MM.1S (cell line): Measurements from ENCODE around the gene PLCB1.
A peak's percentile ranks its signal among the peaks of the same experiment; 100 is the strongest.

Experiments used
- DNase-seq: peaks from one replicate; pipeline ENCODE4 v3.0.0-alpha.2; 2015
- H2AFZ ChIP-seq: fragments of 300-600 bp; sonication (generic); 2 replicates; pipeline ENCODE4 v1.6.0; 2016; ENCODE audit warnings: antibody characterized with exemption, low read length
- H3F3A ChIP-seq: fragments of 300-600 bp; sonication (generic); 2 replicates; pipeline ENCODE4 v1.6.1; 2016; ENCODE audit warnings: mild to moderate bottlenecking, antibody characterized with exemption, low read length, moderate library complexity, mixed read lengths; ENCODE audit not compliant: insufficient read depth
- H3K27ac ChIP-seq: fragments of 300-600 bp; sonication (generic); 2 replicates; pipeline ENCODE4 v1.5.1; 2016; ENCODE audit warnings: mild to moderate bottlenecking, low read length
- H3K27me3 ChIP-seq: fragments of 300-600 bp; sonication (generic); replicated peaks from 2 replicates; pipeline ENCODE4 v1.6.0; 2016; ENCODE audit warnings: low read length; ENCODE audit not compliant: insufficient read depth
- H3K36me3 ChIP-seq: fragments of 300-600 bp; sonication (generic); replicated peaks from 2 replicates; pipeline ENCODE4 v1.6.1; 2016; ENCODE audit warnings: mild to moderate bottlenecking, low read length, mixed read lengths; ENCODE audit not compliant: insufficient read depth
- H3K4me1 ChIP-seq: fragments of 300-600 bp; sonication (generic); 2 replicates; pipeline ENCODE4 v1.6.1; 2016; ENCODE audit warnings: low read length, mixed read lengths
- H3K4me2 ChIP-seq: fragments of 300-600 bp; sonication (generic); 2 replicates; pipeline ENCODE4 v1.6.0; 2016; ENCODE audit warnings: low read depth, low read length
- H3K4me3 ChIP-seq: fragments of 300-600 bp; sonication (generic); 2 replicates; pipeline ENCODE4 v1.5.1; 2016; ENCODE audit warnings: low read length, mixed read lengths
- H3K79me2 ChIP-seq: fragments of 300-600 bp; sonication (generic); 2 replicates; pipeline ENCODE4 v1.6.1; 2016; ENCODE audit warnings: mixed run types, low read length, mixed read lengths
- H3K9ac ChIP-seq: fragments of 300-600 bp; sonication (generic); 2 replicates; pipeline ENCODE4 v1.6.1; 2016; ENCODE audit warnings: low read length, mixed read lengths
- H3K9me2 ChIP-seq: fragments of 300-600 bp; sonication (generic); replicated peaks from 2 replicates; pipeline ENCODE4 v1.6.1; 2016; ENCODE audit warnings: mild to moderate bottlenecking, low read length, mixed read lengths; ENCODE audit not compliant: insufficient read depth
- H3K9me3 ChIP-seq: fragments of 300-600 bp; sonication (generic); replicated peaks from 2 replicates; pipeline ENCODE4 v1.6.1; 2016; ENCODE audit warnings: mild to moderate bottlenecking, low read length, mixed read lengths; ENCODE audit not compliant: insufficient read depth
- H4K20me1 ChIP-seq: fragments of 300-600 bp; sonication (generic); 2 replicates; pipeline ENCODE4 v1.6.1; 2016; ENCODE audit warnings: mild to moderate bottlenecking, low read length, moderate library complexity, mixed read lengths; ENCODE audit not compliant: insufficient read depth
- EZH2 ChIP-seq: fragments of 300-600 bp; sonication (generic); optimal IDR thresholded peaks from 2 replicates; pipeline ENCODE3; 2017; ENCODE audit warnings: low read depth, mild to moderate bottlenecking, antibody characterized with exemption, low read length, mixed read lengths
- EZH2phosphoT487 ChIP-seq: fragments of 300-600 bp; sonication (generic); IDR thresholded peaks from 2 replicates; pipeline ENCODE4 v1.6.1; 2018; ENCODE audit warnings: antibody characterized with exemption, low read length
- TF ChIP-seq, protein P1 (sequence below): fragments of 300-600 bp; sonication (generic); IDR thresholded peaks from 2 replicates; pipeline ENCODE4 v1.5.1; 2016; ENCODE audit warnings: antibody characterized with exemption, low read length, mixed read lengths

PLCB1 gene

GRCh38 chr20:8212286-8212685, 80.2 kb downstream of the PLCB1 start:
- Histone ChIP-seq H2AFZ (no peak overlapping the region), H3K36me3 (no peaks in the 10 kb centered on the region), H3K9ac (no peak overlapping the region), H3K4me1 (peaks cover 13% of the 10 kb centered on the region; the same call in 1 of the 2 replicates), H3F3A (no peaks in the 10 kb centered on the region), H3K79me2 (no peaks in the 10 kb centered on the region), H3K27me3 (no peaks in the 10 kb centered on the region), H3K27ac (no peak overlapping the region), H3K9me2 (no peaks in the 10 kb centered on the region), H3K4me2 (no peak overlapping the region), H4K20me1 (no peaks in the 10 kb centered on the region), H3K4me3 (no peak overlapping the region), H3K9me3 (no peaks in the 10 kb centered on the region)
- TF ChIP-seq, protein P1, sequence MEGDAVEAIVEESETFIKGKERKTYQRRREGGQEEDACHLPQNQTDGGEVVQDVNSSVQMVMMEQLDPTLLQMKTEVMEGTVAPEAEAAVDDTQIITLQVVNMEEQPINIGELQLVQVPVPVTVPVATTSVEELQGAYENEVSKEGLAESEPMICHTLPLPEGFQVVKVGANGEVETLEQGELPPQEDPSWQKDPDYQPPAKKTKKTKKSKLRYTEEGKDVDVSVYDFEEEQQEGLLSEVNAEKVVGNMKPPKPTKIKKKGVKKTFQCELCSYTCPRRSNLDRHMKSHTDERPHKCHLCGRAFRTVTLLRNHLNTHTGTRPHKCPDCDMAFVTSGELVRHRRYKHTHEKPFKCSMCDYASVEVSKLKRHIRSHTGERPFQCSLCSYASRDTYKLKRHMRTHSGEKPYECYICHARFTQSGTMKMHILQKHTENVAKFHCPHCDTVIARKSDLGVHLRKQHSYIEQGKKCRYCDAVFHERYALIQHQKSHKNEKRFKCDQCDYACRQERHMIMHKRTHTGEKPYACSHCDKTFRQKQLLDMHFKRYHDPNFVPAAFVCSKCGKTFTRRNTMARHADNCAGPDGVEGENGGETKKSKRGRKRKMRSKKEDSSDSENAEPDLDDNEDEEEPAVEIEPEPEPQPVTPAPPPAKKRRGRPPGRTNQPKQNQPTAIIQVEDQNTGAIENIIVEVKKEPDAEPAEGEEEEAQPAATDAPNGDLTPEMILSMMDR = no peak
- TF ChIP-seq EZH2 (no peak), EZH2phosphoT487 (no peak)
- no peak for DNase-seq

- Histone ChIP-seq H3F3A (no peaks in the 10 kb centered on the region), H3K36me3 (no peaks in the 10 kb centered on the region), H3K27me3 (no peaks in the 10 kb centered on the region), H3K4me1 (peaks cover 13% of the 10 kb centered on the region; the same call in 1 of the 2 replicates), H3K4me3 (peak overlapping the region; percentile 31; the same call in 1 of the 2 replicates), H2AFZ (no peak overlapping the region), H3K79me2 (no peaks in the 10 kb centered on the region), H3K9ac (peak overlapping the region; percentile 16; the same call in 1 of the 2 replicates), H4K20me1 (no peaks in the 10 kb centered on the region), H3K4me2 (peak overlapping the region; percentile 62; the same call in 1 of the 2 replicates), H3K9me2 (no peaks in the 10 kb centered on the region), H3K9me3 (no peaks in the 10 kb centered on the region), H3K27ac (no peak overlapping the region)
- TF ChIP-seq, protein P1 = no peak
- TF ChIP-seq EZH2 (no peak), EZH2phosphoT487 (no peak)
- no peak for DNase-seq
Observed at GRCh38 chr20:8213270-8213669, 81.2 kb downstream of the PLCB1 start.

GRCh38 chr20:8213831-8214587, 81.9 kb downstream of the PLCB1 start:
- H3K4me3 ChIP-seq = peak overlapping the region; percentile 31
- no peaks in the 10 kb centered on the region for H3F3A ChIP-seq
- H3K36me3 ChIP-seq = no peaks in the 10 kb centered on the region
- H3K27me3 ChIP-seq = no peaks in the 10 kb centered on the region
- no peaks in the 10 kb centered on the region for H3K9me3 ChIP-seq
- H3K4me1 ChIP-seq = peaks cover 13% of the 10 kb centered on the region; the same call in 1 of the 2 replicates
- peak overlapping the region; percentile 16; the same call in 1 of the 2 replicates for H3K9ac ChIP-seq
- peak overlapping the region; percentile 62 for H3K4me2 ChIP-seq
- no peak overlapping the region for H2AFZ ChIP-seq
- no peaks in the 10 kb centered on the region for H3K9me2 ChIP-seq
- no peaks in the 10 kb centered on the region for H3K79me2 ChIP-seq
- DNase-seq = peak; percentile 68
- TF ChIP-seq EZH2 (no peak), EZH2phosphoT487 (no peak)
- TF ChIP-seq, protein P1 = no peak
- H3K27ac ChIP-seq = peak overlapping the region; percentile 36; the same call in 1 of the 2 replicates
- H4K20me1 ChIP-seq = no peaks in the 10 kb centered on the region
